ENCODE data around the gene COMP.

Gene COMP

GRCh38 chr19:18799389-18799970 is 8.4 kb upstream of the COMP start:
- H3K9ac ChIP-seq (ENCODE audit: insufficient read length), result no peak overlapping the region
- H3K4me3 ChIP-seq, result no peak overlapping the region
- TF ChIP-seq FOXP2 (optimal IDR thresholded peaks at IDR 0.05; ENCODE audit: control extremely low read depth, extremely low read length, insufficient read depth) (no peak), POLR2AphosphoS5 (IDR thresholded peaks at IDR 0.05; ENCODE audit: borderline replicate concordance, low read depth, low read length) (no peak), EZH2 (IDR thresholded peaks at IDR 0.05) (no peak)
- H3K9me3 ChIP-seq (ENCODE audit: low read depth, low read length), result no peaks in the 10 kb centered on the region
- DNase-seq (ENCODE audit: low read depth, low spot score), result no peak
- H3K36me3 ChIP-seq (ENCODE audit: insufficient read depth, low read length), result no peaks in the 10 kb centered on the region
- no peak overlapping the region for H3K27ac ChIP-seq

- no peak overlapping the region for H3K27ac ChIP-seq
- H3K4me3 ChIP-seq, result no peak overlapping the region
- H3K9me3 ChIP-seq (ENCODE audit: low read depth, low read length), result no peaks in the 10 kb centered on the region
- no peak overlapping the region for H3K9ac ChIP-seq (ENCODE audit: insufficient read length)
- TF ChIP-seq EZH2 (IDR thresholded peaks at IDR 0.05) (no peak), POLR2AphosphoS5 (IDR thresholded peaks at IDR 0.05; ENCODE audit: borderline replicate concordance, low read depth, low read length) (no peak), FOXP2 (optimal IDR thresholded peaks at IDR 0.05; ENCODE audit: control extremely low read depth, extremely low read length, insufficient read depth) (no peak)
- no peaks in the 10 kb centered on the region for H3K36me3 ChIP-seq (ENCODE audit: insufficient read depth, low read length)
- no peak for DNase-seq (ENCODE audit: low read depth, low spot score)
These were observed 7.6 kb upstream of the COMP start for GRCh38 chr19:18798384-18799352.

GRCh38 chr19:18796239-18796638 is 5.1 kb upstream of the COMP start:
- TF ChIP-seq POLR2AphosphoS5 (IDR thresholded peaks at IDR 0.05; ENCODE audit: borderline replicate concordance, low read depth, low read length) (no peak), FOXP2 (optimal IDR thresholded peaks at IDR 0.05; ENCODE audit: control extremely low read depth, extremely low read length, insufficient read depth) (no peak), EZH2 (IDR thresholded peaks at IDR 0.05) (no peak)
- no peak for DNase-seq (ENCODE audit: low read depth, low spot score)

DNA sequence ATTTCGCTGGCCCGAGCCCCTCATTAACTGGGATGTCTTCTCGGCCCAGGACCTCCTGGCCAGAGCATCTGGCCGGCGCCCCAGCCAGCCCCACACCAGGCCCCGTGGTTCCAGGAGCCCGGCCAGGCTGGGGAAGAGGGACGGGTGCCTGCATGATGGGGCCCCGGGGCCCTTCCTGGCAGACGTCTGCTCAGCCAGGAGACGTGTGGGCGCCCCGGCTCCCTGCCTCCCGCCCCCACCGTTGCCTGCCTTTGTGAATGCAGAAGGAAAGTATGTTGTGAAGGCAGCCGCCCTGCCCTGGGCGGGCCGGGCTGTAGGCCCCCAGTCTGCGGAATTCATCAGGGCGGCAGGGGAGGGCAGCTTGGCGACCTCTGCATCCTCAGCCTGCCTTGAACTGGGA is 4.4 kb upstream of the COMP start:
- Histone ChIP-seq H3K36me3 (ENCODE audit: insufficient read depth, low read length) (no peaks in the 10 kb centered on the region), H3K27ac (no peak overlapping the region), H3K9me3 (ENCODE audit: low read depth, low read length) (no peaks in the 10 kb centered on the region), H3K4me3 (no peak overlapping the region), H3K9ac (ENCODE audit: insufficient read length) (no peak overlapping the region)
- no peak for DNase-seq (ENCODE audit: low read depth, low spot score)
- TF ChIP-seq FOXP2 (optimal IDR thresholded peaks at IDR 0.05; ENCODE audit: control extremely low read depth, extremely low read length, insufficient read depth) (no peak), POLR2AphosphoS5 (IDR thresholded peaks at IDR 0.05; ENCODE audit: borderline replicate concordance, low read depth, low read length) (no peak), EZH2 (IDR thresholded peaks at IDR 0.05) (no peak)

More at GRCh38 chr19:18796239-18796638, 5.1 kb upstream of the COMP start:
- Histone ChIP-seq H3K9ac (ENCODE audit: insufficient read length) (no peak overlapping the region), H3K4me3 (no peak overlapping the region), H3K9me3 (ENCODE audit: low read depth, low read length) (no peaks in the 10 kb centered on the region), H3K27ac (no peak overlapping the region), H3K36me3 (ENCODE audit: insufficient read depth, low read length) (no peaks in the 10 kb centered on the region)

- H3K9ac ChIP-seq (ENCODE audit: insufficient read length), result no peak overlapping the region
- DNase-seq (ENCODE audit: low read depth, low spot score), result no peak
- H3K4me3 ChIP-seq, result no peak overlapping the region
- no peak overlapping the region for H3K27ac ChIP-seq
- no peaks in the 10 kb centered on the region for H3K36me3 ChIP-seq (ENCODE audit: insufficient read depth, low read length)
- no peaks in the 10 kb centered on the region for H3K9me3 ChIP-seq (ENCODE audit: low read depth, low read length)
- TF ChIP-seq FOXP2 (optimal IDR thresholded peaks at IDR 0.05; ENCODE audit: control extremely low read depth, extremely low read length, insufficient read depth) (no peak), EZH2 (IDR thresholded peaks at IDR 0.05) (no peak), POLR2AphosphoS5 (IDR thresholded peaks at IDR 0.05; ENCODE audit: borderline replicate concordance, low read depth, low read length) (no peak)
These were observed 3.6 kb upstream of the COMP start for GRCh38 chr19:18794692-18795091.

DNA sequence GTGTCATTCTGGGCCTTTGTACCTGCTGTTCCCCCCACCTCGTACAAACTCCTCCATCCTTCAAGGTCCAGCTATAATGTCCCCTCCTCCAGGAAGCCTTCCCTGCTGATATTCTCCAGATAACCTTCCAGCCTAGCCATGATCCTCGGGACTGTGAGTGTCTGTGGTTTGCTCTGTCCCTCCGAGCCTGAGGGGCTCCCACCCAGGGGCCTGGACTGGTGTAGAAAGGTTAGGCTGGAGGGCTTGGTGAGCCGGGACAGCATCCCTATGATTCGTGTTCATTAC is 2.9 kb upstream of the COMP start:
- no peak overlapping the region for H3K4me3 ChIP-seq
- TF ChIP-seq EZH2 (IDR thresholded peaks at IDR 0.05) (no peak), POLR2AphosphoS5 (IDR thresholded peaks at IDR 0.05; ENCODE audit: borderline replicate concordance, low read depth, low read length) (no peak), FOXP2 (optimal IDR thresholded peaks at IDR 0.05; ENCODE audit: control extremely low read depth, extremely low read length, insufficient read depth) (no peak)
- H3K36me3 ChIP-seq (ENCODE audit: insufficient read depth, low read length), result no peaks in the 10 kb centered on the region
- no peak overlapping the region for H3K9ac ChIP-seq (ENCODE audit: insufficient read length)
- no peak overlapping the region for H3K27ac ChIP-seq
- DNase-seq (ENCODE audit: low read depth, low spot score), result no peak
- no peaks in the 10 kb centered on the region for H3K9me3 ChIP-seq (ENCODE audit: low read depth, low read length)

DNA sequence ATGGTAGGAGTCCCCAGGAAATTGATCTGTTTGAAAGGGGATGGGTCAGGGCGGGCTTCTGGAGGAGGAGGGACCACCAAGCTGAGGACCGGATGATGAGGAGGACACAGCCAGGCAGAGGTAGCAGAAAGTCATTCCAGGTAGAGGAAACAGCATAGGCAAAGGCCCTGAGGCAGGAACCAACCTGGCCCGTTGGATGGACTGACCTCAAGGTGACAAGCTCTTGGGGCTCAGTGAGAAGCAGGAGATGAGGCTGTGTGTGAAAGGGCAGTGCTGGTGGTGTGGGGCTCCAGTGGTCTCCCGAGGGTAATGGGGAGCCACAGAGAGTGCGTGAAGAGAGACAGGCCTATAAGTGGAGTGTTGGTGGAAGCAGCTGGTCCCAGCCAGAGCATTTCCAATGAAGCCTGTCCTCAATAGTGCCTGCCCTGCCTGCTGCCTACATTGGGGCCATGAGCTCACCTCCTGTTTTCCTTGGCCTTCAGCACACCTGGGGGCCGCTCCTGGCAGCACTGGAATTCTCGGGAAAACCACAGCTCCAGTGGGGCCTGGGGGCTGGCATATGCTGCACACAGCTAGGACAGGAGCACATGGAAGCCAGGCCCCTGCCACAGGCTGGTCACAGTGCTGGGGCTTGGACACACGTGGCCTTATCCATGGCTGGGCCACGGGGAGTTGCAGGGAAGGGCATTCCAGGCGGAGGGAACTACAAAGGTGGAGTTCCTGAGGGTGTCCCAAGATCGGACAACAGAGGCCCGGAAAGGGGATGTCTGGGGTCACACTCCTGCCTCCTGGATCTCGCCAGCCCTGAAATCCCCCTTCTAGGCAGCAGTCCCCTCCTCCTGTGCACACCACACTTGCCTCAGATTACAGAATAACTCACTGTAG is 2.3 kb upstream of the COMP start:
- no peak for DNase-seq (ENCODE audit: low read depth, low spot score)
- no peak overlapping the region for H3K27ac ChIP-seq
- no peaks in the 10 kb centered on the region for H3K36me3 ChIP-seq (ENCODE audit: insufficient read depth, low read length)

GRCh38 chr19:18792661-18793060 is 1.6 kb upstream of the COMP start:
- Histone ChIP-seq H3K27ac (no peak overlapping the region), H3K9me3 (ENCODE audit: low read depth, low read length) (no peaks in the 10 kb centered on the region), H3K9ac (ENCODE audit: insufficient read length) (no peak overlapping the region), H3K36me3 (ENCODE audit: insufficient read depth, low read length) (no peaks in the 10 kb centered on the region), H3K4me3 (no peak overlapping the region)
- DNase-seq (ENCODE audit: low read depth, low spot score), result no peak
- TF ChIP-seq EZH2 (IDR thresholded peaks at IDR 0.05), result no peak
- no peak for TF ChIP-seq POLR2AphosphoS5 (IDR thresholded peaks at IDR 0.05; ENCODE audit: borderline replicate concordance, low read depth, low read length)
- TF ChIP-seq FOXP2 (optimal IDR thresholded peaks at IDR 0.05; ENCODE audit: control extremely low read depth, extremely low read length, insufficient read depth), result no peak

More for the DNA sequence above, 2.3 kb upstream of the COMP start:
- H3K4me3 ChIP-seq, result no peak overlapping the region
- no peak overlapping the region for H3K9ac ChIP-seq (ENCODE audit: insufficient read length)
- H3K9me3 ChIP-seq (ENCODE audit: low read depth, low read length), result no peaks in the 10 kb centered on the region
- TF ChIP-seq EZH2 (IDR thresholded peaks at IDR 0.05), result no peak
- no peak for TF ChIP-seq POLR2AphosphoS5 (IDR thresholded peaks at IDR 0.05; ENCODE audit: borderline replicate concordance, low read depth, low read length)
- TF ChIP-seq FOXP2 (optimal IDR thresholded peaks at IDR 0.05; ENCODE audit: control extremely low read depth, extremely low read length, insufficient read depth), result no peak

All from SK-N-MC (cell line).